IPS-15b (cell line): Measurements from ENCODE around the gene CD38.

ENCODE experiments used
- H3K27me3 ChIP-seq: one replicate; pipeline ENCODE4 v1.6.1; 2013; ENCODE audit warnings: low read length; ENCODE audit not compliant: control insufficient read depth, insufficient read depth
- H3K36me3 ChIP-seq: one replicate; pipeline ENCODE4 v1.6.1; 2013; ENCODE audit warnings: low read length; ENCODE audit not compliant: control insufficient read depth, insufficient read depth
- H3K4me1 ChIP-seq: one replicate; pipeline ENCODE4 v1.6.1; 2013; ENCODE audit warnings: mild to moderate bottlenecking, low read length; ENCODE audit not compliant: control insufficient read depth, insufficient read depth
- H3K4me3 ChIP-seq: one replicate; pipeline ENCODE4 v1.5.1; 2013; ENCODE audit warnings: low read depth, low read length
- H3K9ac ChIP-seq: one replicate; pipeline ENCODE4 v1.6.1; 2013; ENCODE audit warnings: low read depth, mild to moderate bottlenecking, low read length
- H3K9me3 ChIP-seq: one replicate; pipeline ENCODE4 v1.6.1; 2013; ENCODE audit warnings: mild to moderate bottlenecking, low read length; ENCODE audit not compliant: control insufficient read depth, insufficient read depth

CD38 gene

GRCh38 chr4:15894921-15895916, 117.1 kb downstream of the CD38 start:
- Histone ChIP-seq H3K4me1 (no peaks in the 10 kb centered on the region), H3K9me3 (no peaks in the 10 kb centered on the region), H3K9ac (no peak overlapping the region), H3K4me3 (no peak overlapping the region), H3K36me3 (no peaks in the 10 kb centered on the region), H3K27me3 (no peaks in the 10 kb centered on the region)

- Histone ChIP-seq H3K9me3 (no peaks in the 10 kb centered on the region), H3K4me1 (no peaks in the 10 kb centered on the region), H3K4me3 (no peak overlapping the region), H3K9ac (no peak overlapping the region), H3K36me3 (no peaks in the 10 kb centered on the region), H3K27me3 (no peaks in the 10 kb centered on the region)
Measured at GRCh38 chr4:15897577-15897976, 119.4 kb downstream of the CD38 start.

- Histone ChIP-seq H3K9me3 (no peaks in the 10 kb centered on the region), H3K4me1 (no peaks in the 10 kb centered on the region), H3K9ac (no peak overlapping the region), H3K27me3 (no peaks in the 10 kb centered on the region), H3K36me3 (no peaks in the 10 kb centered on the region), H3K4me3 (no peak overlapping the region)
Measured at GRCh38 chr4:15898902-15899301, 120.8 kb downstream of the CD38 start.

GRCh38 chr4:15899511-15899910, 121.4 kb downstream of the CD38 start:
- Histone ChIP-seq H3K9ac (no peak overlapping the region), H3K9me3 (no peaks in the 10 kb centered on the region), H3K4me3 (no peak overlapping the region), H3K27me3 (no peaks in the 10 kb centered on the region), H3K4me1 (no peaks in the 10 kb centered on the region), H3K36me3 (no peaks in the 10 kb centered on the region)

- H3K9me3 ChIP-seq: no peaks in the 10 kb centered on the region
- no peaks in the 10 kb centered on the region for H3K4me1 ChIP-seq
- H3K9ac ChIP-seq: no peak overlapping the region
- H3K36me3 ChIP-seq: no peaks in the 10 kb centered on the region
- H3K4me3 ChIP-seq: no peak overlapping the region
- peaks cover 7% of the 10 kb centered on the region for H3K27me3 ChIP-seq
Measured at GRCh38 chr4:15901007-15901406, 122.9 kb downstream of the CD38 start.

GRCh38 chr4:15901998-15902397, 123.9 kb downstream of the CD38 start:
- Histone ChIP-seq H3K9ac (no peak overlapping the region), H3K4me3 (no peak overlapping the region), H3K4me1 (no peaks in the 10 kb centered on the region), H3K9me3 (no peaks in the 10 kb centered on the region), H3K36me3 (no peaks in the 10 kb centered on the region), H3K27me3 (peaks cover 7% of the 10 kb centered on the region)

GRCh38 chr4:15902746-15903145, 124.6 kb downstream of the CD38 start:
- Histone ChIP-seq H3K4me3 (no peak overlapping the region), H3K4me1 (no peaks in the 10 kb centered on the region), H3K36me3 (no peaks in the 10 kb centered on the region), H3K27me3 (peaks cover 7% of the 10 kb centered on the region), H3K9me3 (no peaks in the 10 kb centered on the region), H3K9ac (no peak overlapping the region)
